ENCODE results near the gene ZNF626. TPM values are rescaled to one million over a fixed set of nuclear protein-coding genes. Genes with fewer than 3 reads are reported as not detected.
"Not testable (repeated sequence)": the region's sequence is repeated elsewhere in the genome, so short reads cannot be mapped to it uniquely, and the experiment has no call there.

Gene ZNF626
- total RNA-seq, 1 donor from 2014 or later, result 20.6 TPM

DNA sequence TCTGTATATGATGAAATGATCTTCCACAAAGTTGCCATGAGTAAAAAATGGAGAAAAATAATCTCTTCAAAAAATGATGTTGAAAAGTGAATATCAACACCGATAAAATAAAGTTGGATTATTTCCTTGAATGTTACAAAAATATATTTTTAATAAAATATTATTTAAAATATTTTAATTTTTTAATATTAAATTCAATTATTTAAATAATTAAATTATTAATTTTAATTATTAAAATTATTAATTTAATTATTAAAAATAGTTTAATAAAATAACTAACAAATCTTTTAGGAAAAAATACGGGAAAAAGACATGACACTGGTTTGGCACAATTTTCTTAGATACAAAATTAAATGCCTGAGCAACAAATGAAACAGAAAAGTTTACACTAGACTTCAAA is 21.3 kb downstream of the ZNF626 start:
- H4K20me1 ChIP-seq (ENCODE audit: insufficient read depth, low read length), result no peaks in the 10 kb centered on the region
- no peak overlapping the region for H3K9ac ChIP-seq (ENCODE audit: low read length)
- no peak overlapping the region for H3K27ac ChIP-seq (ENCODE audit: low read depth, low read length)
- no peaks in the 10 kb centered on the region for H3K27me3 ChIP-seq (ENCODE audit: insufficient read depth, low read length)
- Mint-ChIP-seq H3K27ac (ENCODE audit: unreplicated experiment) (no peak overlapping the region), H3K4me3 (ENCODE audit: unreplicated experiment) (no peak overlapping the region), H3K36me3 (ENCODE audit: low read depth, unreplicated experiment) (peaks cover 69% of the 10 kb centered on the region), H3K27me3 (ENCODE audit: low read depth, unreplicated experiment) (no peaks in the 10 kb centered on the region), H3K4me1 (ENCODE audit: low read depth, unreplicated experiment) (no peaks in the 10 kb centered on the region), H3K9me3 (ENCODE audit: unreplicated experiment) (peaks cover 35% of the 10 kb centered on the region)
- TF ChIP-seq CTCF (IDR thresholded peaks at IDR 0.05; ENCODE audit: insufficient read depth, low read depth, low read length) (no peak), EZH2 (IDR thresholded peaks at IDR 0.05; ENCODE audit: insufficient read depth, low read length) (no peak)
- H3K9me3 ChIP-seq (ENCODE audit: insufficient read depth, low read depth, low read length), result peaks cover 27% of the 10 kb centered on the region
- H3K36me3 ChIP-seq (ENCODE audit: insufficient read depth, low read length), result peaks cover 27% of the 10 kb centered on the region
- FAIRE-seq (no peak), DNase-seq (ENCODE audit: low read depth) (no peak)
- H3K4me3 ChIP-seq (ENCODE audit: insufficient read depth, low read depth, low read length), result no peak overlapping the region
- no peak overlapping the region for H3K4me2 ChIP-seq (ENCODE audit: low read length)
- no peaks in the 10 kb centered on the region for H3K4me1 ChIP-seq (ENCODE audit: insufficient read depth, low read length)
- H2AFZ ChIP-seq (ENCODE audit: low read depth, low read length), result no peak overlapping the region
- no peaks in the 10 kb centered on the region for H3K79me2 ChIP-seq (ENCODE audit: insufficient read depth, low read length)

DNA sequence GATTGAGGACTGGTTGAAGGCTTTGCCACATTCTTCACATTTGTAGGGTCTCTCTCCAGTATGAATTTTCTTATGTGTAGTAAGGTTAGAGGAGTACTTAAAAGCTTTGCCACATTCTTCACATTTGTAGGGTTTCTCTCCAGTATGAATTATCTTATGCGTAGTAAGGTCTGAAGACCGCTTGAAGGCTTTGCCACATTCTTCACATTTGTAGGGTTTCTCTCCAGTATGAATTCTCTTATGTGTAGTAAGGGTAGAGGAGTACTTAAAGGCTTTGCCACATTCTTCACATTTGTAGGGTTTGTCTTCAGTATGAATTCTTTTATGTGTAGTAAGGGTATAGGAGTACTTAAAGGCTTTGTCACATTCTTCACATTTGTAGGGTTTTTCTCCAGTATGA is 36.8 kb downstream of the ZNF626 start:
- not testable (repeated sequence) for H3K4me2 ChIP-seq (ENCODE audit: low read length); H3K27me3 ChIP-seq (ENCODE audit: insufficient read depth, low read length); H3K27me3 Mint-ChIP-seq (ENCODE audit: low read depth, unreplicated experiment); H4K20me1 ChIP-seq (ENCODE audit: insufficient read depth, low read length); H3K4me3 Mint-ChIP-seq (ENCODE audit: unreplicated experiment); H3K79me2 ChIP-seq (ENCODE audit: insufficient read depth, low read length); H3K4me1 ChIP-seq (ENCODE audit: insufficient read depth, low read length); H3K27ac Mint-ChIP-seq (ENCODE audit: unreplicated experiment); H3K36me3 ChIP-seq (ENCODE audit: insufficient read depth, low read length); DNase-seq (ENCODE audit: low read depth); H3K9ac ChIP-seq (ENCODE audit: low read length); H3K27ac ChIP-seq (ENCODE audit: low read depth, low read length); H2AFZ ChIP-seq (ENCODE audit: low read depth, low read length); H3K4me3 ChIP-seq (ENCODE audit: insufficient read depth, low read depth, low read length); FAIRE-seq; H3K4me1 Mint-ChIP-seq (ENCODE audit: low read depth, unreplicated experiment)
- Mint-ChIP-seq H3K9me3 (ENCODE audit: unreplicated experiment) (peaks cover 62% of the 10 kb centered on the region), H3K36me3 (ENCODE audit: low read depth, unreplicated experiment) (peaks cover 45% of the 10 kb centered on the region)
- H3K9me3 ChIP-seq (ENCODE audit: insufficient read depth, low read depth, low read length), result peaks cover 21% of the 10 kb centered on the region

GRCh38 chr19:20616071-20616470 is 45.3 kb downstream of the ZNF626 start:
- Histone ChIP-seq H3K9me3 (ENCODE audit: insufficient read depth, low read depth, low read length) (peaks cover 14% of the 10 kb centered on the region), H3K27ac (ENCODE audit: low read depth, low read length) (no peak overlapping the region), H3K9ac (ENCODE audit: low read length) (no peak overlapping the region), H3K4me2 (ENCODE audit: low read length) (no peak overlapping the region), H3K4me3 (ENCODE audit: insufficient read depth, low read depth, low read length) (no peak overlapping the region), H3K36me3 (ENCODE audit: insufficient read depth, low read length) (no peaks in the 10 kb centered on the region), H3K79me2 (ENCODE audit: insufficient read depth, low read length) (no peaks in the 10 kb centered on the region), H4K20me1 (ENCODE audit: insufficient read depth, low read length) (no peaks in the 10 kb centered on the region), H2AFZ (ENCODE audit: low read depth, low read length) (no peak overlapping the region), H3K27me3 (ENCODE audit: insufficient read depth, low read length) (no peaks in the 10 kb centered on the region), H3K4me1 (ENCODE audit: insufficient read depth, low read length) (no peaks in the 10 kb centered on the region)
- Mint-ChIP-seq H3K27me3 (ENCODE audit: low read depth, unreplicated experiment) (no peaks in the 10 kb centered on the region), H3K4me3 (ENCODE audit: unreplicated experiment) (no peak overlapping the region), H3K9me3 (ENCODE audit: unreplicated experiment) (peaks cover 19% of the 10 kb centered on the region), H3K27ac (ENCODE audit: unreplicated experiment) (no peak overlapping the region), H3K4me1 (ENCODE audit: low read depth, unreplicated experiment) (peaks cover 3% of the 10 kb centered on the region), H3K36me3 (ENCODE audit: low read depth, unreplicated experiment) (peaks cover 6% of the 10 kb centered on the region)
- DNase-seq (ENCODE audit: low read depth), result no peak
- no peak for TF ChIP-seq EZH2 (IDR thresholded peaks at IDR 0.05; ENCODE audit: insufficient read depth, low read length)
- FAIRE-seq, result no peak

GRCh38 chr19:20614971-20615370 is 46.4 kb downstream of the ZNF626 start:
- H3K36me3 Mint-ChIP-seq (ENCODE audit: low read depth, unreplicated experiment); H3K4me3 ChIP-seq (ENCODE audit: insufficient read depth, low read depth, low read length); H3K79me2 ChIP-seq (ENCODE audit: insufficient read depth, low read length); H3K4me2 ChIP-seq (ENCODE audit: low read length); H3K27me3 ChIP-seq (ENCODE audit: insufficient read depth, low read length); H4K20me1 ChIP-seq (ENCODE audit: insufficient read depth, low read length); H3K27ac ChIP-seq (ENCODE audit: low read depth, low read length); H2AFZ ChIP-seq (ENCODE audit: low read depth, low read length); H3K36me3 ChIP-seq (ENCODE audit: insufficient read depth, low read length); DNase-seq (ENCODE audit: low read depth); H3K9ac ChIP-seq (ENCODE audit: low read length); H3K4me1 ChIP-seq (ENCODE audit: insufficient read depth, low read length); H3K27ac Mint-ChIP-seq (ENCODE audit: unreplicated experiment); H3K4me1 Mint-ChIP-seq (ENCODE audit: low read depth, unreplicated experiment); H3K4me3 Mint-ChIP-seq (ENCODE audit: unreplicated experiment); FAIRE-seq; H3K27me3 Mint-ChIP-seq (ENCODE audit: low read depth, unreplicated experiment): not testable (repeated sequence)
- H3K9me3 Mint-ChIP-seq (ENCODE audit: unreplicated experiment), result peaks cover 18% of the 10 kb centered on the region
- peaks cover 14% of the 10 kb centered on the region for H3K9me3 ChIP-seq (ENCODE audit: insufficient read depth, low read depth, low read length)
